ENCODE data around the gene RNASEL. TPM values are rescaled to one million over a fixed set of nuclear protein-coding genes. Genes with fewer than 3 reads are reported as not detected.

RNASEL gene
- total and polyA plus RNA-seq, 4 donors: 1.3 to 3.9 (median 2.4) TPM

DNA sequence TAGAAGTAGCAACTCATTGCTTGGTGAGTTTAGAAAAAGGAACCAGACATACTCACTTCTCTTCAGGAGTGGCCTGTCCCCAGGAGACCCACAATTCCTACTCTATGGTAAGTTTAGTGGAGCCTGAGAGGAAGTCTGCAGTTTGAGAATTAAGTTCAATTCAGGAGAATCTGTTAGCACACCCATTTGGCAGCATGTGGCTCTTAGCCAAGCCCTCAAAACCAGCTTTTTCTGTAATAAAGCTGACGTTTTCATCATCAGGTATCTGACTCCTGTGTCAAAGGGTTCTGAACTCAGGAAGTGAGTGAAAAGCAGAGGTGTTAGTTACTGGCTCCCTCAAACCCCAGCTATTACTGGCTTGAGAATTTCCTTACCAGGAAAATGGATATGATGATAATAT, 35.5 kb upstream of the RNASEL start:
- Histone ChIP-seq H3K4me1 (ENCODE audit: control insufficient read depth in 4 of 4, insufficient read depth in 4 of 4, low read length in 3 of 4) (peaks cover 0 to 4% (median 2%) of the 10 kb centered on the region in 4 donors), H3K36me3 (ENCODE audit: control insufficient read depth in 4 of 4, insufficient read depth in 3 of 4, low read depth in 1 of 4, low read length in 3 of 4) (no peaks in the 10 kb centered on the region), H3K9ac (ENCODE audit: low read depth in 1 of 2, low read length in 2 of 2) (no peak overlapping the region), H3K27ac (ENCODE audit: low read depth in 1 of 2, low read length in 2 of 2) (no peak overlapping the region), H3K27me3 (ENCODE audit: control insufficient read depth in 4 of 4, insufficient read depth in 4 of 4, low read length in 3 of 4) (peaks cover 0 to 2% (median 0%) of the 10 kb centered on the region in 4 donors), H3K9me3 (ENCODE audit: control insufficient read depth in 4 of 4, low read length in 3 of 4) (no peaks in the 10 kb centered on the region), H3K4me3 (ENCODE audit: low read depth in 1 of 3, low read length in 3 of 3) (no peak overlapping the region)
- WGBS: 44% methylated on average over 1 of the region's 1 CpG
- no peak for TF ChIP-seq NR2F2 (IDR thresholded peaks at IDR 0.05)
- TF ChIP-seq, protein P1, sequence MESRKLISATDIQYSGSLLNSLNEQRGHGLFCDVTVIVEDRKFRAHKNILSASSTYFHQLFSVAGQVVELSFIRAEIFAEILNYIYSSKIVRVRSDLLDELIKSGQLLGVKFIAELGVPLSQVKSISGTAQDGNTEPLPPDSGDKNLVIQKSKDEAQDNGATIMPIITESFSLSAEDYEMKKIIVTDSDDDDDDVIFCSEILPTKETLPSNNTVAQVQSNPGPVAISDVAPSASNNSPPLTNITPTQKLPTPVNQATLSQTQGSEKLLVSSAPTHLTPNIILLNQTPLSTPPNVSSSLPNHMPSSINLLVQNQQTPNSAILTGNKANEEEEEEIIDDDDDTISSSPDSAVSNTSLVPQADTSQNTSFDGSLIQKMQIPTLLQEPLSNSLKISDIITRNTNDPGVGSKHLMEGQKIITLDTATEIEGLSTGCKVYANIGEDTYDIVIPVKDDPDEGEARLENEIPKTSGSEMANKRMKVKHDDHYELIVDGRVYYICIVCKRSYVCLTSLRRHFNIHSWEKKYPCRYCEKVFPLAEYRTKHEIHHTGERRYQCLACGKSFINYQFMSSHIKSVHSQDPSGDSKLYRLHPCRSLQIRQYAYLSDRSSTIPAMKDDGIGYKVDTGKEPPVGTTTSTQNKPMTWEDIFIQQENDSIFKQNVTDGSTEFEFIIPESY (IDR thresholded peaks at IDR 0.05): no peak
- TF ChIP-seq, protein P2, sequence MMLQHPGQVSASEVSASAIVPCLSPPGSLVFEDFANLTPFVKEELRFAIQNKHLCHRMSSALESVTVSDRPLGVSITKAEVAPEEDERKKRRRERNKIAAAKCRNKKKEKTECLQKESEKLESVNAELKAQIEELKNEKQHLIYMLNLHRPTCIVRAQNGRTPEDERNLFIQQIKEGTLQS (IDR thresholded peaks at IDR 0.05): no peak
- TF ChIP-seq SP1 (IDR thresholded peaks at IDR 0.05): no peak
- no peak for TF ChIP-seq HNF4G (IDR thresholded peaks at IDR 0.05)
- TF ChIP-seq JUND (IDR thresholded peaks at IDR 0.05): no peak
- no peak for TF ChIP-seq GABPA (IDR thresholded peaks at IDR 0.05 in 1 of 2, conservative IDR thresholded peaks at IDR 0.05 in 1 of 2)
- TF ChIP-seq, protein P3, sequence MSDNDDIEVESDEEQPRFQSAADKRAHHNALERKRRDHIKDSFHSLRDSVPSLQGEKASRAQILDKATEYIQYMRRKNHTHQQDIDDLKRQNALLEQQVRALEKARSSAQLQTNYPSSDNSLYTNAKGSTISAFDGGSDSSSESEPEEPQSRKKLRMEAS (IDR thresholded peaks at IDR 0.05): no peak
- no peak for TF ChIP-seq TAF1 (conservative IDR thresholded peaks at IDR 0.05)
- no peak for TF ChIP-seq YY1 (IDR thresholded peaks at IDR 0.05)
- TF ChIP-seq, protein P4, sequence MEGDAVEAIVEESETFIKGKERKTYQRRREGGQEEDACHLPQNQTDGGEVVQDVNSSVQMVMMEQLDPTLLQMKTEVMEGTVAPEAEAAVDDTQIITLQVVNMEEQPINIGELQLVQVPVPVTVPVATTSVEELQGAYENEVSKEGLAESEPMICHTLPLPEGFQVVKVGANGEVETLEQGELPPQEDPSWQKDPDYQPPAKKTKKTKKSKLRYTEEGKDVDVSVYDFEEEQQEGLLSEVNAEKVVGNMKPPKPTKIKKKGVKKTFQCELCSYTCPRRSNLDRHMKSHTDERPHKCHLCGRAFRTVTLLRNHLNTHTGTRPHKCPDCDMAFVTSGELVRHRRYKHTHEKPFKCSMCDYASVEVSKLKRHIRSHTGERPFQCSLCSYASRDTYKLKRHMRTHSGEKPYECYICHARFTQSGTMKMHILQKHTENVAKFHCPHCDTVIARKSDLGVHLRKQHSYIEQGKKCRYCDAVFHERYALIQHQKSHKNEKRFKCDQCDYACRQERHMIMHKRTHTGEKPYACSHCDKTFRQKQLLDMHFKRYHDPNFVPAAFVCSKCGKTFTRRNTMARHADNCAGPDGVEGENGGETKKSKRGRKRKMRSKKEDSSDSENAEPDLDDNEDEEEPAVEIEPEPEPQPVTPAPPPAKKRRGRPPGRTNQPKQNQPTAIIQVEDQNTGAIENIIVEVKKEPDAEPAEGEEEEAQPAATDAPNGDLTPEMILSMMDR (IDR thresholded peaks at IDR 0.05; ENCODE audit: low read depth, low read length, missing input control): no peak
- no peak for TF ChIP-seq EGR1 (IDR thresholded peaks at IDR 0.05; ENCODE audit: low read depth in 2 of 2)
- TF ChIP-seq HNF4A (conservative IDR thresholded peaks at IDR 0.05): no peak
- no peak for TF ChIP-seq FOXA1 (IDR thresholded peaks at IDR 0.05)
- no peak for TF ChIP-seq RAD21 (IDR thresholded peaks at IDR 0.05)
- DNase-seq (ENCODE audit: low spot score): no peak

- Histone ChIP-seq H3K27me3 (ENCODE audit: control insufficient read depth in 4 of 4, insufficient read depth in 4 of 4, low read length in 3 of 4) (peaks cover 0 to 2% (median 0%) of the 10 kb centered on the region in 4 donors), H3K9me3 (ENCODE audit: control insufficient read depth in 4 of 4, low read length in 3 of 4) (no peaks in the 10 kb centered on the region), H3K36me3 (ENCODE audit: control insufficient read depth in 4 of 4, insufficient read depth in 3 of 4, low read depth in 1 of 4, low read length in 3 of 4) (no peaks in the 10 kb centered on the region), H3K4me3 (ENCODE audit: low read depth in 1 of 3, low read length in 3 of 3) (no peak overlapping the region), H3K4me1 (ENCODE audit: control insufficient read depth in 4 of 4, insufficient read depth in 4 of 4, low read length in 3 of 4) (peaks cover 0 to 4% (median 2%) of the 10 kb centered on the region in 4 donors), H3K27ac (ENCODE audit: low read depth in 1 of 2, low read length in 2 of 2) (no peak overlapping the region), H3K9ac (ENCODE audit: low read depth in 1 of 2, low read length in 2 of 2) (no peak overlapping the region)
- WGBS: 72% methylated on average over 6 of the region's 6 CpGs
- TF ChIP-seq FOXA1 (IDR thresholded peaks at IDR 0.05): no peak
- DNase-seq (ENCODE audit: low spot score): no peak
Observed at GRCh38 chr1:182622901-182623528, 34.0 kb upstream of the RNASEL start.

Data from liver (tissue), 9 donors.